HEK293T (cell line): ENCODE data around the gene IRAK1BP1.
A peak's percentile ranks its signal among the peaks of the same experiment; 100 is the strongest.

Source experiments
- CTCF ChIA-PET: fragments of 350-600 bp; formaldehyde crosslinking; extraction: SDS; loops from one replicate; lab custom pipeline; 2021; ENCODE audit warnings: antibody characterized with exemption, inconsistent platforms; lab: Yijun Ruan, JAX
- POLR2A ChIA-PET: fragments of 350-600 bp; formaldehyde crosslinking; extraction: SDS; loops from one replicate; lab custom pipeline; 2020; ENCODE audit warnings: antibody characterized with exemption, inconsistent platforms; lab: Yijun Ruan, JAX
- DNase-seq: peaks from one replicate; pipeline ENCODE4 v3.0.0; 2012; ENCODE audit warnings: mixed read lengths; ENCODE audit errors: extremely low spot score
- ARNT ChIP-seq: fragments of 450-650 bp; IDR thresholded peaks from 2 replicates; pipeline ENCODE4 v1.6.1; 2017; ENCODE audit warnings: mild to moderate bottlenecking
- BHLHE40 ChIP-seq: fragments of 450-650 bp; IDR thresholded peaks from 2 replicates; pipeline ENCODE4 v1.6.1; 2016; ENCODE audit warnings: mild to moderate bottlenecking, moderate library complexity, borderline replicate concordance
- CTBP1 ChIP-seq: fragments of 450-650 bp; IDR thresholded peaks from 2 replicates; pipeline ENCODE4 v1.6.1; 2016; ENCODE audit warnings: borderline replicate concordance
- ELF4 ChIP-seq: fragments of 450-650 bp; IDR thresholded peaks from 2 replicates; pipeline ENCODE4 v1.6.1; 2017; ENCODE audit warnings: antibody characterized with exemption
- FOXA1 ChIP-seq: fragments of 450-650 bp; IDR thresholded peaks from 2 replicates; pipeline ENCODE4 v1.6.1; 2016; ENCODE audit warnings: mild to moderate bottlenecking
- FOXK2 ChIP-seq: fragments of 450-650 bp; IDR thresholded peaks from 2 replicates; pipeline ENCODE4 v1.6.1; 2016; ENCODE audit warnings: mild to moderate bottlenecking
- FOXM1 ChIP-seq: fragments of 450-650 bp; IDR thresholded peaks from 2 replicates; pipeline ENCODE4 v1.6.1; 2017; ENCODE audit warnings: mild to moderate bottlenecking, borderline replicate concordance
- HDGF ChIP-seq: fragments of 450-650 bp; IDR thresholded peaks from 2 replicates; pipeline ENCODE4 v1.6.1; 2017; ENCODE audit warnings: antibody characterized with exemption, borderline replicate concordance
- L3MBTL2 ChIP-seq: fragments of 450-650 bp; conservative IDR thresholded peaks from 2 replicates; pipeline ENCODE4 v1.6.1; 2016; ENCODE audit warnings: mild to moderate bottlenecking
- LEF1 ChIP-seq: fragments of 450-650 bp; IDR thresholded peaks from 2 replicates; pipeline ENCODE4 v1.6.1; 2017; ENCODE audit warnings: mild to moderate bottlenecking, borderline replicate concordance
- NFRKB ChIP-seq: fragments of 450-650 bp; IDR thresholded peaks from 2 replicates; pipeline ENCODE4 v1.6.1; 2016; ENCODE audit warnings: mild to moderate bottlenecking, moderate library complexity
- SP1 ChIP-seq: fragments of 450-650 bp; IDR thresholded peaks from 2 replicates; pipeline ENCODE4 v1.6.1; 2017
- SUZ12 ChIP-seq: fragments of 450-650 bp; IDR thresholded peaks from 2 replicates; pipeline ENCODE4 v1.6.1; 2016; ENCODE audit warnings: mild to moderate bottlenecking
- ZNF384 ChIP-seq: fragments of 450-650 bp; IDR thresholded peaks from 2 replicates; pipeline ENCODE4 v1.6.1; 2016
- TF ChIP-seq, protein P1 (sequence below): fragments of 450-650 bp; IDR thresholded peaks from 2 replicates; pipeline ENCODE4 v1.6.1; 2016

The IRAK1BP1 gene, protein sequence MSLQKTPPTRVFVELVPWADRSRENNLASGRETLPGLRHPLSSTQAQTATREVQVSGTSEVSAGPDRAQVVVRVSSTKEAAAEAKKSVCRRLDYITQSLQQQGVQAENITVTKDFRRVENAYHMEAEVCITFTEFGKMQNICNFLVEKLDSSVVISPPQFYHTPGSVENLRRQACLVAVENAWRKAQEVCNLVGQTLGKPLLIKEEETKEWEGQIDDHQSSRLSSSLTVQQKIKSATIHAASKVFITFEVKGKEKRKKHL

DNA sequence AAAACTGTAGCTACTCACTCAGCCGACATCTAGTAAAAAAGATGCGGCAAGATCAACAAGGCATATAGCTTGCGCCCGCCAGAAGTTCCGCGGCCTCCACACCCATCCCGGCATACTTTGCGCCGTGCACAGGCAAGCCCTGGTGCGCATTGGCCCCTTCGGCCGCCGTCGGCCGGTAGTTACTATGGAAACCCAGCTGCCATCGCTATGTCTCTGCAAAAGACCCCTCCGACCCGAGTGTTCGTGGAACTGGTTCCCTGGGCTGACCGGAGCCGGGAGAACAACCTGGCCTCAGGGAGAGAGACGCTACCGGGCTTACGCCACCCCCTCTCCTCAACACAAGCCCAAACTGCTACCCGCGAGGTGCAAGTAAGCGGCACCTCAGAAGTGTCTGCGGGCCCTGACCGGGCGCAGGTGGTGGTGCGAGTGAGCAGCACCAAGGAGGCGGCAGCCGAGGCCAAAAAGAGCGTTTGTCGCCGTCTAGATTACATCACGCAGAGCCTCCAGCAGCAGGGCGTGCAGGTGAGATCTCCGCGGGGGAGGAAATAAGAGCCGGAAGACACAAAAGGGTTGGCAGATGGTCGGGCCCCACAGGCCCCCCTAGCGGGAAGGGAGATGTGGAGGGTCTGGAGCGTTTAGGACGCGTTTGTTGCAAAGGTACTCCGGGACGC lies at the start of gene IRAK1BP1:
IRAK1BP1 (plus strand) TSS at position 182 of the 671 bp plus-strand sequence; CDS start at position 208, 26 bp downstream.
- DNase-seq, result peak; percentile 87
- ChIA-PET CTCF (no interaction called here), POLR2A (interaction anchor here (1.0 to 1.1 kb wide), 2 partner anchors 10 to 211 kb away, joined by 3 to 5 read pairs; partner anchors contain the start of gene PHIP)
- TF ChIP-seq CTBP1 (peak; percentile 52; the same call in 1 of the 2 replicates), L3MBTL2 (peak; percentile 82), FOXK2 (no peak), FOXA1 (no peak), HDGF (no peak), NFRKB (no peak)

DNA sequence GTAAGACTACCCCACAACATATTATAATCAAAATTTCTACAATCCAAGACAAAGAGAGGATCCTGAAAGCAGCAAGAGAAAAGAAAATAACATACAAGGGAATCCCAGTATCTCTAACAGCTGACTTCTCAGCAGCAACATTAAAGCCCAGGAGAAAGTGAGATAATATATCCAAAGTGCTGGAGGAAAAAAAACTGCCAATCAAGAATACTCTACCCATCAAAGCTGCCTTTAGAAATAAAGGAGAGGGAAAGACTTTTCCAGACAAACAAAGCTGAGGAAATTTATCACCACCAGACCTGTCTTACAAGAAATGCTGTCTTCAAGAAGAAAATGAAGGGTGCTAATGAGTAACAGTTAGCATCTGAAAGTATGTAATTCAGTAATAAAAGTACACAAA lies 43.3 kb upstream of the IRAK1BP1 start:
- TF ChIP-seq BHLHE40 (no peak), ARNT (no peak), ELF4 (no peak), SP1 (no peak), LEF1 (no peak)
- ChIA-PET POLR2A (interaction anchor here (1.2 kb wide), 1 partner anchor 14 kb away, joined by 4 read pairs; no protein-coding TSS in a partner anchor), CTCF (interaction anchor here (0.6 kb wide), 1 partner anchor 14 kb away, joined by 3 read pairs; no protein-coding TSS in a partner anchor)
- DNase-seq, result no peak

DNA sequence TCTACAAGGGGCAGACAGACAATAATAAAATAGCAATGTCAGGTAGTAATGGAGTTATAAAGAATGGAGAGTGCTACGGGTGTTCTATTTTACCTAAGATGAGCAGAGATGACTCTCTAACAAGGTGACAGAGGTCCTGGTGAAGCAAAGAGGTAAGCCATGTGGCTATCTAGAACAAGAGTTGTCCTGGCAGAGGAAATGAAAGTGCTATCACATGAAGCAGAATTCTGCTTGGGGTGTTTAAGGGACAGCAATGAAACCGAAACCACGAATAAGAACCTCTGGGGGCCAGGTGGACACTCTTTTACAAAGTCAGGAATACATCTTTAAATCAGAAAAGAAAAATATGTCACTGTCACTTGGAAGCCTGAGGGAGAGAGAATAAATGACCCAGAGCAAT lies 37.9 kb upstream of the IRAK1BP1 start:
- ChIA-PET POLR2A (no interaction called here), CTCF (no interaction called here)
- TF ChIP-seq FOXA1 (no peak), HDGF (no peak), LEF1 (no peak), ELF4 (no peak), FOXM1 (no peak), ARNT (no peak), NFRKB (no peak), CTBP1 (no peak), BHLHE40 (no peak), SUZ12 (no peak), SP1 (no peak), ZNF384 (no peak), L3MBTL2 (no peak)

DNA sequence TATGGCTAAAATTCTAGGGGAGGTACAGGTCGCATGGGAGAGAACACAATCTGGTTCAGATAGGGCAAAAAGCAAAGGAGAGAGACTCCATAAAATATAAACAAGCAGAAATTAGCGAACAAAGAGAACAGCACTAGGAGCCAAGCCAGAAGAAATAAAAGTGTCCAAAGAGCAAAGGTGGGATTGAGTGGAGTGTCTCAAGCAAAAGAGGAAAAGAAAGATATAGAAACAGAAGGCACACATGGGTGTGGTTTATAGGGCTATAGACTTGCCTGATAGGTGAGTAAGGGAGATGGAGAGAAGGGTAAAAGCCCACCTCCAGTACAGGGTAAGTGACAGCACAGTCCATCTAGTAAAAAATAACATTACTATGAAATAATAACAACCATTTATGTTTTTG lies 36.5 kb upstream of the IRAK1BP1 start:
- DNase-seq, result no peak
- TF ChIP-seq, protein P1, sequence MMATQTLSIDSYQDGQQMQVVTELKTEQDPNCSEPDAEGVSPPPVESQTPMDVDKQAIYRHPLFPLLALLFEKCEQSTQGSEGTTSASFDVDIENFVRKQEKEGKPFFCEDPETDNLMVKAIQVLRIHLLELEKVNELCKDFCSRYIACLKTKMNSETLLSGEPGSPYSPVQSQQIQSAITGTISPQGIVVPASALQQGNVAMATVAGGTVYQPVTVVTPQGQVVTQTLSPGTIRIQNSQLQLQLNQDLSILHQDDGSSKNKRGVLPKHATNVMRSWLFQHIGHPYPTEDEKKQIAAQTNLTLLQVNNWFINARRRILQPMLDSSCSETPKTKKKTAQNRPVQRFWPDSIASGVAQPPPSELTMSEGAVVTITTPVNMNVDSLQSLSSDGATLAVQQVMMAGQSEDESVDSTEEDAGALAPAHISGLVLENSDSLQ, result no peak
- TF ChIP-seq FOXK2, result no peak
- no peak for TF ChIP-seq NFRKB
- no peak for TF ChIP-seq SUZ12
- POLR2A ChIA-PET, result no interaction called here
- CTCF ChIA-PET, result no interaction called here

More for the DNA sequence above, 37.9 kb upstream of the IRAK1BP1 start:
- no peak for DNase-seq

DNA sequence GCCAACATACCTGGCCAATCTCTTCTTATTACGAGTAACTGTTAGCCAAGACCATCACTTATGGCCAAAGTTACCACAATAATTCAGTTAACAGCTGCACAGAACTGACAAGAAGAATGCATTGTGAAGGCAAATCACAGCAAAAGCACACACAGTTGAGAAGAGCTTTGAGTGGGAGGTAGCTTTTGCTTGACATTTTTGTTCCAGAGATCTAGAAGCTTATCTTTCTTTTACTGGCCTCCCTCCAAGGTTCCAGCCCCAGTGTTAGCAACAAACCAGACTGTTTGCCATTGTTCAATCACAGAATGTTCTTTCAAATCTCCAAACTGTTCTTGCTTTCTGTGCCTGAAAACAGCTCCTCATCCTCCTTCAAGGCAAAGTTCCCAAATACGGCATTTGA lies 35.9 kb upstream of the IRAK1BP1 start:
- CTCF ChIA-PET, result no interaction called here
- no peak for DNase-seq
- no peak for TF ChIP-seq NFRKB
- no peak for TF ChIP-seq BHLHE40
- no peak for TF ChIP-seq L3MBTL2
- TF ChIP-seq, protein P1, result no peak
- no peak for TF ChIP-seq LEF1
- TF ChIP-seq SUZ12, result no peak
- no peak for TF ChIP-seq ZNF384
- no peak for TF ChIP-seq HDGF
- TF ChIP-seq FOXK2, result no peak
- TF ChIP-seq ARNT, result no peak
- no peak for TF ChIP-seq FOXM1
- TF ChIP-seq FOXA1, result no peak
- POLR2A ChIA-PET, result no interaction called here

DNA sequence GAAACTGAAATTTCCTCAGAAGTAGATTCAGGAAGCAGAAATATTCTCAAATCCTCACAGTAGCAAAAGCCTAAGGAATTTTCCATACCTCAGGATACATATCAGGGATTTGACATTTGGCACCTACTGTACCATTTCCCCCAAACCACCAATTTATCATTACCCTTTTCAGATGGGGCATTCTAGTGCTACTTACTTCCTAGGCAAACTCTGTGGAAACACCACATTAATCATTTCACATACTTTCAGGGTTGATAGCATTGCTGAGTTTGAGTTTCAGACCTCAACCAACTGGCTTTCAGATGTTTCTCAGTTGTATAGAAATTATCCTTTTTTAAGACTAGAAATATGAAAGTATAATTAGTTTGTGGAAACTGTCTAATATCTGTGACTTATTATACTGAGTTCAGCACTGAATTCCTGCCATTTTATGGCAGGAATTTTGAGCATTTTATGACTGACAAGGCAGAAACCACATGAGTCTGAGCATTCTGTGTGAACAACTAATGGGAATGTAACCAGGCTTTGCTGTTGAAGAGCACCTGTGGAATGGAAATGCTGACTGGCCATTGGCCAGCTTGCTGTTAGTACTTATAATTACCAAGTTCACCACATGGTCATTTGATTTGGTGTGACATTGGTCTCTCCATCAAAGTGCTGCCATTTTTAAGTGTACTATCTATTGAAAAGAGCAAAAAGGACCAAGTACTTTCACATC lies 35.1 kb upstream of the IRAK1BP1 start:
- POLR2A ChIA-PET, result no interaction called here
- TF ChIP-seq LEF1 (no peak), ARNT (no peak), CTBP1 (no peak), FOXM1 (no peak), ZNF384 (no peak), FOXA1 (no peak), SP1 (no peak), BHLHE40 (no peak)
- DNase-seq, result no peak
- CTCF ChIA-PET, result no interaction called here
